ENCODE measurements around the gene LNX1.

GRCh38 chr4:53601251-53601764, 10.0 kb upstream of the LNX1 start:
- TF ChIP-seq POLR2A (IDR thresholded peaks at IDR 0.05; ENCODE audit: low read depth): no peak
- TF ChIP-seq, protein P1, sequence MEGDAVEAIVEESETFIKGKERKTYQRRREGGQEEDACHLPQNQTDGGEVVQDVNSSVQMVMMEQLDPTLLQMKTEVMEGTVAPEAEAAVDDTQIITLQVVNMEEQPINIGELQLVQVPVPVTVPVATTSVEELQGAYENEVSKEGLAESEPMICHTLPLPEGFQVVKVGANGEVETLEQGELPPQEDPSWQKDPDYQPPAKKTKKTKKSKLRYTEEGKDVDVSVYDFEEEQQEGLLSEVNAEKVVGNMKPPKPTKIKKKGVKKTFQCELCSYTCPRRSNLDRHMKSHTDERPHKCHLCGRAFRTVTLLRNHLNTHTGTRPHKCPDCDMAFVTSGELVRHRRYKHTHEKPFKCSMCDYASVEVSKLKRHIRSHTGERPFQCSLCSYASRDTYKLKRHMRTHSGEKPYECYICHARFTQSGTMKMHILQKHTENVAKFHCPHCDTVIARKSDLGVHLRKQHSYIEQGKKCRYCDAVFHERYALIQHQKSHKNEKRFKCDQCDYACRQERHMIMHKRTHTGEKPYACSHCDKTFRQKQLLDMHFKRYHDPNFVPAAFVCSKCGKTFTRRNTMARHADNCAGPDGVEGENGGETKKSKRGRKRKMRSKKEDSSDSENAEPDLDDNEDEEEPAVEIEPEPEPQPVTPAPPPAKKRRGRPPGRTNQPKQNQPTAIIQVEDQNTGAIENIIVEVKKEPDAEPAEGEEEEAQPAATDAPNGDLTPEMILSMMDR (IDR thresholded peaks at IDR 0.05): no peak

Measured in esophagus muscularis mucosa (tissue), 3 donors.